Stimulated activated memory B cell treated with anti-CD40 and anti-IgM and Interleukin-4, amounts not matched to agents 10 μg/mL and 1 μg/mL and 100 μg/mL, for 72 hours (primary cell): ENCODE results near the gene RAPGEF2.
"Not testable (repeated sequence)": the region's sequence is repeated elsewhere in the genome, so short reads cannot be mapped to it uniquely, and the experiment has no call there.

Experiments
- ATAC-seq: fragments of 150-1000 bp; cut with Tn5 transposase; 2 replicates; pipeline ENCODE4 v1.10.0; 2021
- H3K27ac Mint-ChIP-seq: one replicate; pipeline ENCODE4 v1.8.0; 2022; ENCODE audit warnings: mild to moderate bottlenecking, mixed read lengths
- H3K27me3 Mint-ChIP-seq: one replicate; pipeline ENCODE4 v1.8.0; 2022; ENCODE audit warnings: mixed read lengths
- H3K36me3 Mint-ChIP-seq: one replicate; pipeline ENCODE4 v1.8.0; 2022; ENCODE audit warnings: mixed read lengths
- H3K4me1 Mint-ChIP-seq: one replicate; pipeline ENCODE4 v1.8.0; 2022; ENCODE audit warnings: mixed read lengths
- H3K4me3 Mint-ChIP-seq: one replicate; pipeline ENCODE4 v1.8.0; 2022; ENCODE audit warnings: mild to moderate bottlenecking, moderate library complexity, mixed read lengths
- H3K9me3 Mint-ChIP-seq: one replicate; pipeline ENCODE4 v1.8.0; 2022; ENCODE audit warnings: mixed read lengths

RAPGEF2 gene

GRCh38 chr4:159239629-159240028 is 136.8 kb downstream of the RAPGEF2 start:
- ATAC-seq: no peak
- Mint-ChIP-seq H3K4me1 (no peaks in the 10 kb centered on the region), H3K27ac (no peak overlapping the region), H3K9me3 (no peaks in the 10 kb centered on the region), H3K36me3 (peaks cover 9% of the 10 kb centered on the region), H3K27me3 (no peaks in the 10 kb centered on the region), H3K4me3 (no peak overlapping the region)

DNA sequence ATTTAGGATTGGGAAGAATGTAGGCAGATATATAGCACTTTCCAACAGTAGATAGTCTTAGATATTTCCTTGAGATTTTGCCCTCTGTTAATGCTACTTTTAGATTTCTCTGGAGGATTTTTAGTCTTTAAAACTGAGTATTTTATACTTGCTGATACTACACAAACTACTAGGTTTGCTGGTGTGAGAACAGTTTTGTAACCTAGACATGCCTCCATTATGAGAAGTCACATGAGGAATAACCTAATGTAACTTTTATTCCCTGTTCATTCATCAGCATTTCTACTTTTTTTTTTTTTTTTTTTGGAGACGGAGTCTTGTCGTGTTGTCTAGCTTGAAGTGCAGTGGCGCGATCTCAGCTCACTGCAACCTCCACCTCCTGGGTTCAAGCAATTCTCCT is 137.2 kb downstream of the RAPGEF2 start:
- no peak overlapping the region for H3K27ac Mint-ChIP-seq
- no peaks in the 10 kb centered on the region for H3K4me1 Mint-ChIP-seq
- no peaks in the 10 kb centered on the region for H3K9me3 Mint-ChIP-seq
- H3K4me3 Mint-ChIP-seq: no peak overlapping the region
- H3K27me3 Mint-ChIP-seq: no peaks in the 10 kb centered on the region
- no peak for ATAC-seq
- H3K36me3 Mint-ChIP-seq: peaks cover 9% of the 10 kb centered on the region

GRCh38 chr4:159240687-159241086 is 137.8 kb downstream of the RAPGEF2 start:
- Mint-ChIP-seq H3K9me3 (no peaks in the 10 kb centered on the region), H3K27ac (no peak overlapping the region), H3K36me3 (peaks cover 9% of the 10 kb centered on the region), H3K4me3 (no peak overlapping the region), H3K27me3 (no peaks in the 10 kb centered on the region), H3K4me1 (no peaks in the 10 kb centered on the region)
- ATAC-seq: no peak

- no peaks in the 10 kb centered on the region for H3K9me3 Mint-ChIP-seq
- no peak for ATAC-seq
- H3K4me1 Mint-ChIP-seq: no peaks in the 10 kb centered on the region
- H3K27me3 Mint-ChIP-seq: no peaks in the 10 kb centered on the region
- H3K4me3 Mint-ChIP-seq: no peak overlapping the region
- no peak overlapping the region for H3K27ac Mint-ChIP-seq
- H3K36me3 Mint-ChIP-seq: peaks cover 12% of the 10 kb centered on the region
Measured at GRCh38 chr4:159242427-159242826, 139.5 kb downstream of the RAPGEF2 start.

- Mint-ChIP-seq H3K27me3 (no peaks in the 10 kb centered on the region), H3K36me3 (peaks cover 23% of the 10 kb centered on the region), H3K4me3 (no peak overlapping the region), H3K4me1 (no peaks in the 10 kb centered on the region), H3K27ac (no peak overlapping the region), H3K9me3 (no peaks in the 10 kb centered on the region)
- no peak for ATAC-seq
Measured at GRCh38 chr4:159248384-159249178, 145.7 kb downstream of the RAPGEF2 start.

DNA sequence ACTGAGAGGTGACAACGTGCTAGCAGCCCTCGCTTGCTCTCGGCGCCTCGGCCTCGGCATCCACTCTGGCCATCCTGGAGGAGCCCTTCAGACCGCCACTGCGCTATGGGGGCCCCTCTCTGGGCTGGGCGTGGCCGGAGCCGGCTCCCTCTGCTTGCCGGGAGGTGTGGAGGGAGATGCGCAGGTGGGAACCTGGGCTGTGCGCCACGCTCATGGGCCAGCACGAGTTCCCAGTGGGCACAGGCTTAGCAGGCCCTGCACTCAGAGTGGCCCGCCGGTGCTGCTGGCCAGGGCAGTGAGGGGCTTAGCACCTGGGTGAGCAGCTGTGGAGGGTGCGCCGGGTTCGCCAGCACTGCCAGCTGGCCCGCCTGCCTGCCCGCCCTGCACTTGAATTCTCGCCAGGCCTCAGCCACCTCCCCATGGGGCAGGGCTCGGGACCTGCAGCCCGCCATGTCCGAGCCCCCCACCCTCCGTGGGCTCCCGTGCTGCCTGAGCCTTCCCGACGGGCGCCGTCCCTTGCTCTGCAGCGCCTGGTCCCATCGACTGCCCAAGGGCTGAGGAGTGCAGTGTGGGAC is 148.0 kb downstream of the RAPGEF2 start:
- no peak for ATAC-seq
- Mint-ChIP-seq H3K9me3 (no peaks in the 10 kb centered on the region), H3K27me3 (no peaks in the 10 kb centered on the region), H3K4me1 (no peaks in the 10 kb centered on the region), H3K27ac (no peak overlapping the region), H3K36me3 (peaks cover 18% of the 10 kb centered on the region), H3K4me3 (no peak overlapping the region)

DNA sequence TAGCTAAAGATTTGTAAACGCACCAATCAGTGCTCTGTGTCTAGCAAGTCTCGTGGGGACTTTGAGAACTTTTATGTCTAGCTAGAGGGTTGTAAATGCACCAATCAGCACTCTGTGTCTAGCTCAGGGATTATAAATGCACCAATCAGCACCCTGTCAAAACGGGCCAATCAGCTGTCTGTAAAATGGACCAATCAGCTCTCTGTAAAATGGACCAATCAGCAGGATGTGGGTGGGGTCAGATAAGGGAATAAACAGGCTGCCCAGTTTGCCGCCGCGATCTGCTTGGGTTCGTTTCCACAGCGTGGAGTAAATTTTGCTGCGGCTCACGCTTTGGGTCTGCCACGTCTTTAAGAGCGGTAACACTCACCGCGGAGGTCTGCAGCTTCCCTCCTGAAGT is 148.7 kb downstream of the RAPGEF2 start:
- peaks cover 24% of the 10 kb centered on the region for H3K36me3 Mint-ChIP-seq
- H3K27me3 Mint-ChIP-seq, H3K9me3 Mint-ChIP-seq, H3K27ac Mint-ChIP-seq, H3K4me3 Mint-ChIP-seq, H3K4me1 Mint-ChIP-seq, ATAC-seq: not testable (repeated sequence)

GRCh38 chr4:159252491-159252890 is 149.6 kb downstream of the RAPGEF2 start:
- no peak overlapping the region for H3K27ac Mint-ChIP-seq
- H3K9me3 Mint-ChIP-seq: peaks cover 2% of the 10 kb centered on the region
- ATAC-seq: no peak

GRCh38 chr4:159256037-159256436 is 153.2 kb downstream of the RAPGEF2 start:
- no peak for ATAC-seq
- H3K4me3 Mint-ChIP-seq: no peak overlapping the region
- H3K9me3 Mint-ChIP-seq: peaks cover 2% of the 10 kb centered on the region
- H3K4me1 Mint-ChIP-seq: no peaks in the 10 kb centered on the region
- peaks cover 26% of the 10 kb centered on the region for H3K36me3 Mint-ChIP-seq
- H3K27ac Mint-ChIP-seq: no peak overlapping the region
- H3K27me3 Mint-ChIP-seq: no peaks in the 10 kb centered on the region

More at GRCh38 chr4:159252491-159252890, 149.6 kb downstream of the RAPGEF2 start:
- Mint-ChIP-seq H3K36me3 (peaks cover 28% of the 10 kb centered on the region), H3K4me1 (no peaks in the 10 kb centered on the region), H3K27me3 (no peaks in the 10 kb centered on the region), H3K4me3 (no peak overlapping the region)

DNA sequence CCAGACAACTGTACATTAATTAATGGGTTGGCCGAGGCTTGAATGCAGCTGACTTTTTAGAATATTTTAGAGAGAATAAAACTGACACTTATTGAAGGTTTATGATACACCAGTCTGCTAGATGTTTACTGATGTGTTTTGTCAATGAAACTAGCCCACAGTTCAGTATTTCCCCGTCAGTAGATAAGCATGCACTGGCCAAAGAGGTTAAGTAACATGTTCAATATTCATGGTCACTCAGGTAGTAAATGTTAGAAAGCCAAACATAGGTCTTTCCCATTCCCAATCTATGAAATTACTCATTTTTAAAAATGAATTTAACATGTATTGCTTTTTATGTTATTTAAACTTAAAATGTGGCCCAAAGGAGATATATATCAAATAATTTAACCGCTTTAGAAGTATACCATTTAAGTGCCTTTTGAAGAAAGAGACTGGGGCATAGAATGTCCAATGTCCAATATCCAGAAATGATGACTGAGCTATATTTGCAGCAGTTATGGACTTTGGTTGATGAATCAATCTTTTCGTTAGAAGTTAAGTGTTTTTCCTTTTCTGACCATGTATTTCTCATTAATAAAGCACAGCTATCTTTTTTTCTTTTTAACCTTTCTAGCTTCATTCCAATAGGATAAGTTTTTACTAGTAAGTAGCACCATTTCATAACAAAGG is 156.1 kb downstream of the RAPGEF2 start:
- ATAC-seq: no peak
- H3K4me3 Mint-ChIP-seq: no peak overlapping the region
- H3K36me3 Mint-ChIP-seq: peaks cover 14% of the 10 kb centered on the region
- peaks cover 2% of the 10 kb centered on the region for H3K9me3 Mint-ChIP-seq
- no peaks in the 10 kb centered on the region for H3K4me1 Mint-ChIP-seq
- no peaks in the 10 kb centered on the region for H3K27me3 Mint-ChIP-seq
- no peak overlapping the region for H3K27ac Mint-ChIP-seq

- Mint-ChIP-seq H3K27ac (no peak overlapping the region), H3K4me1 (peaks cover 6% of the 10 kb centered on the region), H3K27me3 (no peaks in the 10 kb centered on the region), H3K4me3 (no peak overlapping the region), H3K9me3 (no peaks in the 10 kb centered on the region), H3K36me3 (peaks cover 13% of the 10 kb centered on the region)
- no peak for ATAC-seq
Measured at GRCh38 chr4:159264057-159264456, 161.2 kb downstream of the RAPGEF2 start.

DNA sequence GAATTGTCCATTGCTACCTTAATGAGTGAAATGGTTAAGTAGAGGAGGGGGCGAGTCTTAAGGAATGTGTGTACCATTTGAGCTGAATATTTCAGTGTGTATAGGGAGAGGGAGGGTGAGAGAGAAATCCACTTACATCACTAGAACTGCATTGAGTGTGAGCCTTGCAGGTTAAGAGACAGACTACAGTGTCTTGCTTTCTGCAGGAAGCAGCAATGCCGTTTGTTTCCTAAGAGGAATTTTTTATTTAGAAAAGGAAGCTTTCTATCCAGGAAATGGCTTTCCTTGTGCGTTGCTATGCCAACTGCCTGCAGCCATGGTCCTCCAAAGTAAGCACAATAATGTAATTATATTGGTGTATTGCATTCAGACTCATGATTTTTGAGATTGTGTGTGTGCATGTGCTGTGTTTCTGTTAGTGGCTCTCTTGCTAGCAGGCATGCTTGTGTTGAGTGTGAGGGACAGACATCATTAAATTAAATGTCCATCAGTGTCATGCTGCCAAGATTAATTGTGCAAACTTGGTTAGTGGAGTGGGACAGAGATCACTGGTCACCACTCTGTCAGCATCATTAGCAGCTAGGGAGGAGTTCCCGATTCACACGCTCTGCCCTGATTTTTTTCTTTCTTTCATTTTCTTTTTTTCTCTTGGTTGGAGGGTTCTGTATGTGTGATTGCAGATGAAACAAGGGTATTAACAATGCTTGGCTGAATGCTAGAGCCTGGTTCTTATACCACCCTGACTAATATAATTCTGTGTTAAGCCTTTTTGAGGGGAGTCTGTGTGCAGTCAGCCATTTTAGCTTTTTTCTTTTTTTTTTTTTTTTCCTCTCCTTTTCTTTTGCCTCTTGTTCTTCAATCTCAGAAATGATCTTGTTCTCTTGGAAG is 164.3 kb downstream of the RAPGEF2 start:
- H3K4me3 Mint-ChIP-seq: no peak overlapping the region
- H3K27ac Mint-ChIP-seq: no peak overlapping the region
- peaks cover 13% of the 10 kb centered on the region for H3K36me3 Mint-ChIP-seq
- peaks cover 12% of the 10 kb centered on the region for H3K4me1 Mint-ChIP-seq
- no peak for ATAC-seq
- no peaks in the 10 kb centered on the region for H3K9me3 Mint-ChIP-seq
- H3K27me3 Mint-ChIP-seq: no peaks in the 10 kb centered on the region

GRCh38 chr4:159267869-159268285 is 165.0 kb downstream of the RAPGEF2 start:
- no peak overlapping the region for H3K27ac Mint-ChIP-seq
- no peak overlapping the region for H3K4me3 Mint-ChIP-seq
- H3K4me1 Mint-ChIP-seq: peaks cover 12% of the 10 kb centered on the region
- H3K27me3 Mint-ChIP-seq: no peaks in the 10 kb centered on the region
- no peaks in the 10 kb centered on the region for H3K9me3 Mint-ChIP-seq
- peaks cover 13% of the 10 kb centered on the region for H3K36me3 Mint-ChIP-seq
- ATAC-seq: no peak

DNA sequence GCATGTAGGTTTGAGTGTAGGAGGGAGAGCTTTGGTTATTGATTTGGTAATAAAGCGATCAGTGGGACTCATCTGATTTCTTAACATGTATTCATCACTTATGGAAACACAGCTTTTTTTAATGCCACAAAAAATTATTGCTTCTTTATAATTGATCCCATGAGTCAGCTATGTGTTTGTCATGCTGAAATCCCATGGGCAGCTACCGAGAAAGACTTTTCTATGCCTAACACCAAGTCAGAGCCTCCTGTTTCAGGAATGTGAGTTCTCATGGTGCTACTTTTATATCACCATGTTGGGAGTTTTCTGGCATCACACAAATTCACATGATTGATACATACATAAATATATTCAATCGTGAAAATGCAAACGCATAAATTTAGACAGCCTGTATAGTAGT is 165.7 kb downstream of the RAPGEF2 start:
- no peaks in the 10 kb centered on the region for H3K27me3 Mint-ChIP-seq
- H3K36me3 Mint-ChIP-seq: peaks cover 13% of the 10 kb centered on the region
- H3K27ac Mint-ChIP-seq: no peak overlapping the region
- ATAC-seq: no peak
- peaks cover 12% of the 10 kb centered on the region for H3K4me1 Mint-ChIP-seq
- no peaks in the 10 kb centered on the region for H3K9me3 Mint-ChIP-seq
- no peak overlapping the region for H3K4me3 Mint-ChIP-seq

GRCh38 chr4:159269116-159269515 is 166.2 kb downstream of the RAPGEF2 start:
- no peak for ATAC-seq

More at GRCh38 chr4:159269116-159269515, 166.2 kb downstream of the RAPGEF2 start:
- H3K9me3 Mint-ChIP-seq: no peaks in the 10 kb centered on the region
- peaks cover 11% of the 10 kb centered on the region for H3K36me3 Mint-ChIP-seq
- H3K27ac Mint-ChIP-seq: no peak overlapping the region
- H3K4me1 Mint-ChIP-seq: peaks cover 12% of the 10 kb centered on the region
- H3K4me3 Mint-ChIP-seq: no peak overlapping the region
- no peaks in the 10 kb centered on the region for H3K27me3 Mint-ChIP-seq
